ENCODE data around the gene KLHL29.

The KLHL29 gene

DNA sequence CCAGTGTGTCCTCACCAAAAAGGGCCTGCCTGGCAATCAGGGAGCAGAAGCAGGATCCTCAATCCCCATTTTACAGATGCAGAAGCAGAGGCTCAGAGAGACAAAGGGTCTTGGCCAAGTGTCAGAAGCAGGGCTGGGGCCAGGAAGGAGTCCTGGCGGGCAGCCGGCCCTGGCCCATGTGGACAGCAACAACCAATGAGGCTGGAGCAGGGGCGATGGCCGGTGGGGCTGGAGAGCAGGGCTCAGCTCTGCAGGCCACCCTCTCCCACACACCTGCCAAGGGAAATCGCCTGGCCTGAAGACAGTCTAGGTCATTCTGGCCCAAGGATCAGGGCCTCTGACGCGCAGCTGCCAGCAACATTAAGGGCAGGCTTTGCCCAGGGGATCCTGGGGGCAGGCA, 298.0 kb downstream of the KLHL29 start:
- H3K4me3 ChIP-seq (replicated peaks; ENCODE audit: insufficient read depth, low read length): no peak overlapping the region
- DNase-seq (ENCODE audit: low read depth in 1 of 2, low spot score in 1 of 2): no peak
- H3K27me3 ChIP-seq (ENCODE audit: insufficient read depth, poor library complexity, severe bottlenecking): no peaks in the 10 kb centered on the region
- H3K27ac ChIP-seq (replicated peaks): no peak overlapping the region
- TF ChIP-seq GABPA (IDR thresholded peaks at IDR 0.05; ENCODE audit: low read depth) (no peak), SPI1 (IDR thresholded peaks at IDR 0.05; ENCODE audit: borderline replicate concordance, low read depth) (no peak), REST (IDR thresholded peaks at IDR 0.05; ENCODE audit: insufficient replicate concordance, low read depth) (no peak), POLR2AphosphoS5 (IDR thresholded peaks at IDR 0.05; ENCODE audit: low read depth) (no peak)
- TF ChIP-seq, protein P1, sequence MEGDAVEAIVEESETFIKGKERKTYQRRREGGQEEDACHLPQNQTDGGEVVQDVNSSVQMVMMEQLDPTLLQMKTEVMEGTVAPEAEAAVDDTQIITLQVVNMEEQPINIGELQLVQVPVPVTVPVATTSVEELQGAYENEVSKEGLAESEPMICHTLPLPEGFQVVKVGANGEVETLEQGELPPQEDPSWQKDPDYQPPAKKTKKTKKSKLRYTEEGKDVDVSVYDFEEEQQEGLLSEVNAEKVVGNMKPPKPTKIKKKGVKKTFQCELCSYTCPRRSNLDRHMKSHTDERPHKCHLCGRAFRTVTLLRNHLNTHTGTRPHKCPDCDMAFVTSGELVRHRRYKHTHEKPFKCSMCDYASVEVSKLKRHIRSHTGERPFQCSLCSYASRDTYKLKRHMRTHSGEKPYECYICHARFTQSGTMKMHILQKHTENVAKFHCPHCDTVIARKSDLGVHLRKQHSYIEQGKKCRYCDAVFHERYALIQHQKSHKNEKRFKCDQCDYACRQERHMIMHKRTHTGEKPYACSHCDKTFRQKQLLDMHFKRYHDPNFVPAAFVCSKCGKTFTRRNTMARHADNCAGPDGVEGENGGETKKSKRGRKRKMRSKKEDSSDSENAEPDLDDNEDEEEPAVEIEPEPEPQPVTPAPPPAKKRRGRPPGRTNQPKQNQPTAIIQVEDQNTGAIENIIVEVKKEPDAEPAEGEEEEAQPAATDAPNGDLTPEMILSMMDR (IDR thresholded peaks at IDR 0.05; ENCODE audit: insufficient read depth, low read length): no peak

GRCh38 chr2:23684395-23685176, 299.6 kb downstream of the KLHL29 start:
- no peaks in the 10 kb centered on the region for H3K27me3 ChIP-seq (ENCODE audit: insufficient read depth, poor library complexity, severe bottlenecking)
- no peak for DNase-seq (ENCODE audit: low read depth in 1 of 2, low spot score in 1 of 2)

DNA sequence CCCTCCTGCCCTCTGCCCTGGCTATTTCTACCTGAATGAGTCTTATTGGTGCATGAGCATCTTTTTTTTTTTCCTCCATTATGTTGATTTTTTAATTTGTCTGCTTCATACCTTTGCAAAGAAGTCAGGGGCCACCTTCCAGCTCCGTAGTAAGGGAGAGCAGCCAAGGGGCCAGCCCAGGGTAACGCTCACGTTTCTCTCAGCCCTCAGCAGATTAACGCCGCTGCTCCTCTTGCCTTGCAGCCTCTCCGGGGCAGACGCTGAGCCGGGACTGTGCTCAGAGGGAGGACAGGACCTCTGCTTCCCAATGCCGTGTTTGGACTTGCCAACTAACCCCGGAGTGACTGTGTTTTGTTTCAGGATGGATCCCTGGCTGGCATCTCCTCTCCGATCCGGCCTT, 300.2 kb downstream of the KLHL29 start:
- Histone ChIP-seq H3K27me3 (ENCODE audit: insufficient read depth, poor library complexity, severe bottlenecking) (no peaks in the 10 kb centered on the region), H3K4me3 (replicated peaks; ENCODE audit: insufficient read depth, low read length) (no peak overlapping the region), H3K27ac (replicated peaks) (no peak overlapping the region)
- TF ChIP-seq, protein P1 (IDR thresholded peaks at IDR 0.05; ENCODE audit: insufficient read depth, low read length): no peak
- no peak for TF ChIP-seq GABPA (IDR thresholded peaks at IDR 0.05; ENCODE audit: low read depth)
- no peak for TF ChIP-seq SPI1 (IDR thresholded peaks at IDR 0.05; ENCODE audit: borderline replicate concordance, low read depth)
- no peak for DNase-seq (ENCODE audit: low read depth in 1 of 2, low spot score in 1 of 2)

More at GRCh38 chr2:23684395-23685176, 299.6 kb downstream of the KLHL29 start:
- TF ChIP-seq POLR2AphosphoS5 (IDR thresholded peaks at IDR 0.05; ENCODE audit: low read depth) (no peak), REST (IDR thresholded peaks at IDR 0.05; ENCODE audit: insufficient replicate concordance, low read depth) (no peak), SPI1 (IDR thresholded peaks at IDR 0.05; ENCODE audit: borderline replicate concordance, low read depth) (no peak), GABPA (IDR thresholded peaks at IDR 0.05; ENCODE audit: low read depth) (no peak)
- TF ChIP-seq, protein P1 (IDR thresholded peaks at IDR 0.05; ENCODE audit: insufficient read depth, low read length): no peak
- no peak overlapping the region for H3K4me3 ChIP-seq (replicated peaks; ENCODE audit: insufficient read depth, low read length)
- no peak overlapping the region for H3K27ac ChIP-seq (replicated peaks)

Measured in HL-60 (cell line).